T-helper 2 cell treated with Interferon-gamma antibody and Interleukin-4, amounts not matched to agents 5 μg/mL and 100 μg/mL, for 36 hours (primary cell): ENCODE data around the gene CAPN12.

Experiments used
- DNase-seq: peaks from one replicate; pipeline ENCODE4 v3.0.0; 2021; ENCODE audit warnings: low spot score
- H3K27ac Mint-ChIP-seq: one replicate; pipeline ENCODE4 v1.8.0; 2021; ENCODE audit warnings: mild to moderate bottlenecking, mixed read lengths
- H3K27me3 Mint-ChIP-seq: one replicate; pipeline ENCODE4 v1.8.0; 2021; ENCODE audit warnings: low read depth, mixed read lengths
- H3K36me3 Mint-ChIP-seq: one replicate; pipeline ENCODE4 v1.8.0; 2021; ENCODE audit warnings: low read depth, mixed read lengths
- H3K4me1 Mint-ChIP-seq: one replicate; pipeline ENCODE4 v1.8.0; 2021; ENCODE audit warnings: low read depth, mixed read lengths
- H3K4me3 Mint-ChIP-seq: one replicate; pipeline ENCODE4 v1.8.0; 2022; ENCODE audit warnings: mild to moderate bottlenecking, moderate library complexity, mixed read lengths
- H3K9me3 Mint-ChIP-seq: one replicate; pipeline ENCODE4 v1.8.0; 2021; ENCODE audit warnings: mixed read lengths

Gene CAPN12

DNA sequence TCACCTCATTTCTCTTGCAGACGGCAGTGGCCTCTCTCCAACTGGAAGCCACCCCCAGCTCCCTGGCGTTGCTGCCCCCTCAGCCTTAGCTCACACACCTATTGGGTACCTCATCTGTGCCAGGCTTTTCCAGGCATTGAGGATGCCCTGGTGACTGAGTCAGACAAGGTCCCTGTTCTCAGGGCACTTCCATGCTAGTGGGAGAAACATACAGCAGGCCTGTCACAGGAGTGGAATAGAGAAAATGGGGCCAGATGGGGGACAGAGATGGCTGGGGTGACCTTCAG lies 33.9 kb downstream of the CAPN12 start:
- Mint-ChIP-seq H3K27ac (peak overlapping the region; percentile 11), H3K9me3 (no peaks in the 10 kb centered on the region), H3K27me3 (no peaks in the 10 kb centered on the region), H3K4me3 (no peak overlapping the region), H3K4me1 (no peaks in the 10 kb centered on the region), H3K36me3 (peaks cover 37% of the 10 kb centered on the region)
- DNase-seq, result no peak

GRCh38 chr19:38709671-38710415 lies 34.4 kb downstream of the CAPN12 start:
- no peaks in the 10 kb centered on the region for H3K4me1 Mint-ChIP-seq
- no peak overlapping the region for H3K4me3 Mint-ChIP-seq
- H3K9me3 Mint-ChIP-seq, result no peaks in the 10 kb centered on the region
- no peaks in the 10 kb centered on the region for H3K27me3 Mint-ChIP-seq
- no peak overlapping the region for H3K27ac Mint-ChIP-seq
- peaks cover 38% of the 10 kb centered on the region for H3K36me3 Mint-ChIP-seq
- no peak for DNase-seq

DNA sequence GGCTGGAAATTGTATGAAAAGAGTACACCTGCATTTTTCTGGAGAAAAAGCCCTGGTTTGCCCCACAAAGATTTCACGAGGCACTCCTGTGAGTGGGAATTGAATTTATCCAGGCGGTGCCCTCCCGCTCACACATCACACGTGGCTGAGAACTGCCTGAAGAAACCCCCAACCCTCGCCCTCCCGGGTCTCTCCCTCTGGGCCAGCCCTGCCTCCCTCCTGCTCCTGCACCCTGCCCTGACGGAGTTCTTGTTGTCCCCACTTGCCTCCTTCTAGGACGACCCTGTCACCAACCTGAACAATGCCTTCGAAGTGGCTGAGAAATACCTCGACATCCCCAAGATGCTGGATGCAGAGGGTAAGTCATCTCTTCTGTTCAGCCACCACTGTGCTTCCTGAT lies 35.2 kb downstream of the CAPN12 start:
- no peak overlapping the region for H3K27ac Mint-ChIP-seq
- H3K9me3 Mint-ChIP-seq, result no peaks in the 10 kb centered on the region
- no peaks in the 10 kb centered on the region for H3K4me1 Mint-ChIP-seq
- no peaks in the 10 kb centered on the region for H3K27me3 Mint-ChIP-seq
- DNase-seq, result no peak
- H3K4me3 Mint-ChIP-seq, result no peak overlapping the region
- peaks cover 40% of the 10 kb centered on the region for H3K36me3 Mint-ChIP-seq

- peak overlapping the region; percentile 15 for H3K27ac Mint-ChIP-seq
- no peaks in the 10 kb centered on the region for H3K4me1 Mint-ChIP-seq
- no peak overlapping the region for H3K4me3 Mint-ChIP-seq
- H3K36me3 Mint-ChIP-seq, result peaks cover 46% of the 10 kb centered on the region
- no peaks in the 10 kb centered on the region for H3K27me3 Mint-ChIP-seq
- H3K9me3 Mint-ChIP-seq, result no peaks in the 10 kb centered on the region
- no peak for DNase-seq
Measured at GRCh38 chr19:38708413-38709024, 35.8 kb downstream of the CAPN12 start.

DNA sequence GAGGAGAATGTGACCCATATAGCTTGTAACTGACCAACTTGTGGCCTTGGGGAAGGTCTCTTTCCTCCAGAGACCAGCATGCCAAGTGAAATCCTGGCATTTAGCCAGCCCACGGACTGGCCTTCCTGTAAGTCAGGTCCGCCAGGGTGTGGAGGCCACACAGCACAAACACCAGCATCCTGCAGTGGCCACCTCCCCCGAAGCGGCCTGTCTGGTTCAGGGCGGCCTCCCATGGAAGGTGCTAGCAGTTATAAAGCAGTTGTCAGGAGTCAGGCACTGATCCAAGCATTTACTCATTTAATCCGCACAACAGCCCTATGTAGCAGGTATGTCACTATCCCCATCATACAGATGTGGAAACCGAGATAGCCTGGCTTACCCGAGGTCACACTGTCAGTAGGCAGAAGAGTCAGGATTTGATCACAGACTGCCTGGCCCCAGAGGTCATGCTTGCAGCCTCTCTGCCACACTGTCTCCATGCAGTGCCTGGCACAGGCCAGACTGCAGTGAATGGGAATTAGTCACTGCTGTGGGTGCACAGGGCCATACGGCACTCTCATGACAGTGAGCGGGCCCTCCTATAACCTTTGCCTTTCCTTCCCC lies 36.7 kb downstream of the CAPN12 start:
- no peak overlapping the region for H3K27ac Mint-ChIP-seq
- no peaks in the 10 kb centered on the region for H3K4me1 Mint-ChIP-seq
- no peak for DNase-seq
- no peaks in the 10 kb centered on the region for H3K27me3 Mint-ChIP-seq
- H3K36me3 Mint-ChIP-seq, result peaks cover 47% of the 10 kb centered on the region
- H3K4me3 Mint-ChIP-seq, result no peak overlapping the region
- H3K9me3 Mint-ChIP-seq, result no peaks in the 10 kb centered on the region

DNA sequence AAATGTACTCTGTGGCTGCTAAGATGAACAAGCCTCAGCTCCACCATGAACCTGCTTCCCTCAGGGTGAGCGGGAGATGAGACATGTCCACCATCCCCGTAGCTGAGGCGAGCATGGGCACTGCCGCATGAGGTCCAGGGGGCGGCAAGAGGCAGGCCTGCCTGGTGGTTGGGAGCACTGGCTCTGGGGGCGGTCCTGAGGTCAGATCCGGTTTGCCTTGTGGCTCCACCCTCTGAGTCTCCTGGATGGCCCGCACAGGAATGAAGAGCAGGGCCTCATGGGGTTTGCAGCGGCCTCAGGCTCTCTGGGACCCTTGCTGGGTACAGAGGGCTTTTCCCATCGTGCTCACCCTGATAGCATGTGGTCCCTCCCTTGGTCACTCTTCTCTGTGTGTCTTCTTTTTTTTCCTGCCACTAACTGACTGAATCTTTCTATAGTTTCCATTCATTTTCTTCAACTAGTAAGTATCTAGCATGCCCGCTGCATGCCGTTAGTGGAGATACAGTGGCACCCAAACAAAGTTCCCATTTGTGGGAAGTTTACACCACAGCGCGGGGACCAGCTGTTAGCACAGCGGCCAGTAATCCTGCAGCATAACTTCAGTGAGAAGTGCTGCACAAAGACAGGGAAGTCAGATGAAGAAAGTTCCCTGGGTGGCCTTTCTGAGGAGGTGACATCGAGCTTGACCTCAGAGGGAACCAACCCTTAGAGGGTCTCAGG lies 37.3 kb downstream of the CAPN12 start:
- H3K27me3 Mint-ChIP-seq, result no peaks in the 10 kb centered on the region

DNA sequence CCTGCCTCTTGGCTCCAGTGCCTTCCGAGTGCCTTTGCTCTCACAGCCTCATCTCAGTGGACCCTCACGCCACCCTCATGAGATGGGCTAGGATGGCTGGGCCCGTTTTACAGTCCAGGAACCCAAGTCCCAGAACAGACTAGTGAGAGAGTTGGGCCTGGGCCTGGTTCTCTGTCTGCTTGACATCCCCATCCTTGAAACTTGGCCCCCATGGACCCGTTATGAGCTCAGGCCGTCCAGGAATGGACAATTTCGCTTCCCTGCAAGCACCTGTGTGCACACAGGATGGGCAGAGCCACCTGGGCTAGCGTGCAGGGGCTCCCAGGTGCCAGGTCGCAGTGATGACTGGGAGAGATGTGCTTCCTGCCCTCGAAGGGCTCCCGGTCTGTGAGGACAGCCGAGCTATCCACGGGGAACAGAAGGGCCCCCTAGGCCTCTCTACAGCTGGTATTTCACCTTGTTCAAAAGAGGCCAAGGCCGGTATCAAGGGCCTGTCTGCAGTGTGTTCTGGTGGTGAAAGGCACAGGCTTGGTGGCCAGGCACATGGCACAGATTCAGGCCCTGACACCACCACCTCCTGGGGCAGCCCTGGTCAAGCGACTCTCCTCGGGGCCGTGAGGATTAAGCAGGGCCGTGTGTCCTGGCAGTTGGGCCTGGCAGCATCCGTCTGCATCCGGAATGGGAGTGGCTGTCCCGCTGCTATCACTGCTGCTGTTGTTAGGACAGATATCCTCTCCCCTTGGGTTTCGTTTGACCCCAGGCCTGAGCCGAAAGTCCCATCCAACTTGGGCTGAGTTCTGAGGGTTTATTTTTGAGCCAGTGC lies 38.9 kb downstream of the CAPN12 start:
- no peak for DNase-seq
- H3K9me3 Mint-ChIP-seq, result no peaks in the 10 kb centered on the region
- H3K36me3 Mint-ChIP-seq, result peaks cover 46% of the 10 kb centered on the region
- H3K27me3 Mint-ChIP-seq, result no peaks in the 10 kb centered on the region
- H3K27ac Mint-ChIP-seq, result no peak overlapping the region
- H3K4me3 Mint-ChIP-seq, result no peak overlapping the region
- no peaks in the 10 kb centered on the region for H3K4me1 Mint-ChIP-seq

More for the DNA sequence above, 37.3 kb downstream of the CAPN12 start:
- Mint-ChIP-seq H3K4me1 (no peaks in the 10 kb centered on the region), H3K4me3 (no peak overlapping the region), H3K27ac (no peak overlapping the region), H3K36me3 (peaks cover 47% of the 10 kb centered on the region), H3K9me3 (no peaks in the 10 kb centered on the region)
- no peak for DNase-seq

DNA sequence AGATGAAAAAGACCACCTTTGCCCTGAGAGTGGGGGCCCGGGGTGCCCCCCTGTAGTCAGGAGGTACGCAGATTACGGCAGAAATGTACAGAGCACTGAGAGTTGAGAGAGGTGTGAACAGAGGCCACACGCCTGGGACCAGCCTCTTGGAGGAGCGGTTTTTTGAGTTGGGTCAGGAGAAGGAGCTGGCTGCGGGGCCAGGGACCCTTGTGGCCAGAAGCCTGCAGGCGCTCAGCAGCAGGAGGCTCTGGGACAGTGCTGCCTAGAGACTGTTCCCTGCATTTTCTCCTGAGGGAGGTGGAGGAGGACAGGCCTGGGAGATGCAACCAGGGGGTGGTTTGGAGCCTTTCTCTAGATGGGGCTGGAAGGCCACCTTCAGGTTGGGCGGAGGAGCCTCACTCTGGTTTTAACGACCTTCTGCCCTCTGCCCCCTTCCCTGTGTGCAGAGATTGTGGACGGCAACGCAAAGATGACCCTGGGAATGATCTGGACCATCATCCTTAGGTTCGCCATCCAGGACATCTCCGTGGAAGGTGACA lies 39.7 kb downstream of the CAPN12 start:
- Mint-ChIP-seq H3K9me3 (no peaks in the 10 kb centered on the region), H3K27me3 (no peaks in the 10 kb centered on the region), H3K36me3 (peaks cover 47% of the 10 kb centered on the region), H3K4me1 (no peaks in the 10 kb centered on the region), H3K27ac (peak overlapping the region; percentile 26), H3K4me3 (no peak overlapping the region)
- DNase-seq, result no peak

DNA sequence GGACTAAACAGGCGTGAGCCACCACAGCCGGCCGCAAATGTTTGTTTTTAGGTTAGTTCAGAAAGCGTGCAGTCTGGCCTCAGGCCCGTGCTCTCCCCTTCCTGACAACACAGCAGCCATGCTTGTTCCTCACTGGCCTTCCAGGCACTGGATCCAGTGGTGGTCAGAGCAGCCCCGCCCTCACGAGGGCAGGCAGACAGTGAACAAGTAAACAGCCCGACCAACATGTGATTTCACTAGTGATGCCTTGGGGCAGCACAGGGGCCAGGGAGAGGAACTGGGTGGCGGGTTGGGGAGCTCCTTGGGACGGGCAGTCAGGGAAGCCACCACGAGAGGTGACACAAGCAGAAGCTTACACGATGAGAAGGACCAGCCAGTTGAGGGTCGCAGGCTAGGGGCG lies 40.8 kb downstream of the CAPN12 start:
- peaks cover 45% of the 10 kb centered on the region for H3K36me3 Mint-ChIP-seq
- peak overlapping the region; percentile 45 for H3K27ac Mint-ChIP-seq

GRCh38 chr19:38702278-38702677 lies 42.0 kb downstream of the CAPN12 start:
- Mint-ChIP-seq H3K4me1 (peaks cover 13% of the 10 kb centered on the region), H3K27me3 (no peaks in the 10 kb centered on the region), H3K36me3 (peaks cover 41% of the 10 kb centered on the region), H3K27ac (no peak overlapping the region), H3K4me3 (no peak overlapping the region), H3K9me3 (no peaks in the 10 kb centered on the region)
- no peak for DNase-seq

More for the DNA sequence above, 40.8 kb downstream of the CAPN12 start:
- H3K9me3 Mint-ChIP-seq, result no peaks in the 10 kb centered on the region
- H3K4me1 Mint-ChIP-seq, result peaks cover 6% of the 10 kb centered on the region
- H3K4me3 Mint-ChIP-seq, result no peak overlapping the region
- H3K27me3 Mint-ChIP-seq, result no peaks in the 10 kb centered on the region
- no peak for DNase-seq

DNA sequence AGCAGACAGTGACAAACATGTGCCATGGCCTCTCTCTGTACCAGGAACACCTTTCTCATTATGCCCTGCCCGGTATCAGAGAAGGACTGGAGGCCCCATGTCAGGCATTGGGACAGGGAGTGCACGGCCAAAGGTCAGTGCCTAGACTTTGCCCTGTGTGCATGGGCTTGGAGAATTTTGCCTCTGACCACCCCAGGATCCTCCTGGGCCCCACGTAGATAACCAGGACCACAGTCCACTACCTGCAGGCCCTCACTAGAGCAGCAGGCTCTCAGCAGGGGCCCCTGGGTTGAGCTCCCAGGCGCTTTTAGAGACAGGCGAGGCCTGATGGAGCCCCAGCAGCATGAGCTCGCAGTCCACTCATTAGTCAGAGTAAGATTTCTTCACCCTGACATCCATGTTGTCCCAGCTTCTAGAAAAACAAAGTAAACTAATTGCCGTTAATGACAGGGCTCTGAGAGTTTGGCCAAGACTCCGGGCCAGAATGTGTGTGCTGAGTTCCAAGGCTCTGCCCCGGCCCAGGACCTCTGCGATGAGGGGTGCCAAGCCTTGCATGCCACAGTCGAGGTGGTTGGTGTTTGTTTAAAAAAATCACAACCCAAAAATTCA lies 42.7 kb downstream of the CAPN12 start:
- Mint-ChIP-seq H3K4me3 (no peak overlapping the region), H3K4me1 (peaks cover 20% of the 10 kb centered on the region), H3K9me3 (no peaks in the 10 kb centered on the region), H3K27ac (no peak overlapping the region), H3K36me3 (peaks cover 41% of the 10 kb centered on the region), H3K27me3 (no peaks in the 10 kb centered on the region)
- DNase-seq, result no peak

DNA sequence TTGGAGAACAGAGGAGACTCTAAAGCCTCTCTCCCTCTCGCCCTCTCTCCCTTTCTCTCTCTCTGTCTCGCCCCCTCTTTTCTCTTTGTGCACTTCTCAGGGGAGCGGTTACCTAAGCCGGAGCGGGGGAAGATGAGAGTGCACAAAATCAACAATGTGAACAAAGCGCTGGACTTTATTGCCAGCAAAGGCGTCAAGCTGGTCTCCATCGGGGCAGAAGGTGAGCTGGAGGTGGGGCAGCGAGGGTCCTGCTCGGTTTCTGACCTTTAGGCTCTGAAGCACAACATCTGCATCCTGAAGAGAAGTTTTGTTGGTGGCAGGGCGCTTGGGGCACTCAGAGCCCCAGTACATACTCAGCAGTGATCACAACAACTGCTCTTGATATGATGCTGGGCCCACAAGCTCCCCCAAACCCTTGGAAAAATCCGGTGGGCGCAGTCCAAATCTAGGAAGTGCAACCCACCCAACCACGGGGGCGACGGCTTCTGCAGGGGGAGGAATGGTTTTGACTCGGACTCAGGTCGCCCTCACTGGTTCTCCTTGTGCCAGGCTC lies 43.3 kb downstream of the CAPN12 start:
- Mint-ChIP-seq H3K9me3 (no peaks in the 10 kb centered on the region), H3K27ac (no peak overlapping the region), H3K27me3 (no peaks in the 10 kb centered on the region), H3K4me1 (peaks cover 24% of the 10 kb centered on the region), H3K4me3 (no peak overlapping the region), H3K36me3 (peaks cover 38% of the 10 kb centered on the region)
- DNase-seq, result no peak
